B cell (primary cell): ENCODE data around the gene HEXD. TPM values are rescaled to one million over a fixed set of nuclear protein-coding genes. Genes with fewer than 3 reads are reported as not detected.

Experiments
- ATAC-seq: fragments of 200-7000 bp; cut with Tn5 transposase; one replicate; pipeline ENCODE4 v1.10.0; 2021; ENCODE audit warnings: low read depth, mild to moderate bottlenecking, moderate number of reproducible peaks, moderate library complexity
- CTCF ChIA-PET: fragments of 350-600 bp; sonication (Branson Sonifier 250); formaldehyde crosslinking; loops from one replicate; lab custom pipeline; 2021; ENCODE audit warnings: antibody characterized with exemption, inconsistent platforms; lab: Charles Lee
- POLR2A ChIA-PET: fragments of 350-600 bp; sonication (Branson Sonifier 250); formaldehyde crosslinking; loops from one replicate; lab custom pipeline; 2021; ENCODE audit warnings: antibody characterized with exemption; lab: Charles Lee
- DNase-seq: peaks from one replicate; pipeline ENCODE4 v3.0.0; 2013
- H2AFZ ChIP-seq: 2 replicates; pipeline ENCODE4 v1.6.1; 2012; ENCODE audit warnings: mild to moderate bottlenecking, low read depth, low read length; ENCODE audit not compliant: insufficient read depth, poor library complexity, severe bottlenecking
- H3K27ac ChIP-seq, 2 donors: 1 replicate in 1 of 2; 2 replicates in 1 of 2; pipeline ENCODE4 v1.5.1; 2012 to 2013; ENCODE audit warnings: low read length in 2 of 2, mild to moderate bottlenecking in 2 of 2, moderate library complexity in 1 of 2
- H3K27me3 ChIP-seq, 4 experiments: fragments of 200-600 bp in 1 of 4; sonication (generic) in 1 of 4; replicated peaks in 1 of 4; 1 replicate in 2 of 4; 2 replicates in 2 of 4; pipeline versions ENCODE4 v1.6.1 to v1.7.0; 2013 to 2016; ENCODE audit warnings: low read length in 3 of 4, mild to moderate bottlenecking in 2 of 4, mixed read lengths in 1 of 4, moderate library complexity in 1 of 4; ENCODE audit not compliant: insufficient read depth in 4 of 4, control insufficient read depth in 3 of 4; ENCODE audit errors: control extremely low read depth in 1 of 4
- H3K36me3 ChIP-seq, 2 experiments: replicated peaks in 1 of 2; 1 replicate in 1 of 2; 2 replicates in 1 of 2; pipeline versions ENCODE4 v1.6.1 to v1.7.1; 2013; ENCODE audit warnings: low read length in 1 of 2; ENCODE audit not compliant: insufficient read depth in 2 of 2, control insufficient read depth in 1 of 2; ENCODE audit errors: control extremely low read depth in 1 of 2, extremely low read depth in 1 of 2
- H3K4me1 ChIP-seq, 2 donors: fragments of 200-600 bp in 1 of 2; sonication (generic) in 1 of 2; 1 replicate in 1 of 2; 2 replicates in 1 of 2; pipeline versions ENCODE4 v1.5.1 to v1.6.1; 2013 to 2017; ENCODE audit warnings: low read length in 2 of 2; ENCODE audit not compliant: control insufficient read depth in 2 of 2, insufficient read depth in 2 of 2
- H3K4me2 ChIP-seq: replicated peaks from 2 replicates; pipeline ENCODE3; 2012; ENCODE audit warnings: mild to moderate bottlenecking, low read depth, low read length; ENCODE audit not compliant: poor library complexity, severe bottlenecking
- H3K4me3 ChIP-seq, 5 experiments: fragments of 200-600 bp in 1 of 5; sonication (generic) in 1 of 5; 1 replicate in 3 of 5; 2 replicates in 2 of 5; pipeline versions ENCODE4 v1.5.1 to v1.7.0; 2011 to 2016; ENCODE audit warnings: low read length in 4 of 5, mild to moderate bottlenecking in 4 of 5, low read depth in 2 of 5, control low read depth in 1 of 5, moderate library complexity in 1 of 5; ENCODE audit not compliant: insufficient read depth in 1 of 5; ENCODE audit errors: control extremely low read depth in 1 of 5, extremely low read depth in 1 of 5
- H3K79me2 ChIP-seq: fragments of 200-600 bp; sonication (generic); one replicate; pipeline ENCODE4 v1.6.0; 2016; ENCODE audit warnings: low read length; ENCODE audit not compliant: control insufficient read depth, insufficient read depth
- H3K9ac ChIP-seq: fragments of 200-600 bp; sonication (generic); 2 replicates; pipeline ENCODE4 v1.6.1; 2017; ENCODE audit warnings: mild to moderate bottlenecking, low read length, moderate library complexity
- H3K9me3 ChIP-seq, 3 donors: one replicate each; pipeline versions ENCODE4 v1.6.1 to v1.7.1; 2013; ENCODE audit warnings: low read length in 2 of 3; ENCODE audit not compliant: control insufficient read depth in 2 of 3, insufficient read depth in 1 of 3; ENCODE audit errors: control extremely low read depth in 1 of 3
- H4K20me1 ChIP-seq: 2 replicates; pipeline ENCODE4 v1.6.0; 2012; ENCODE audit warnings: mild to moderate bottlenecking, low read length; ENCODE audit not compliant: insufficient read depth, control insufficient read depth, poor library complexity, severe bottlenecking
- H3K27ac Mint-ChIP-seq: one replicate; pipeline ENCODE4 v1.8.0; 2021; ENCODE audit warnings: mixed read lengths
- H3K27me3 Mint-ChIP-seq: one replicate; pipeline ENCODE4 v1.8.0; 2021; ENCODE audit warnings: mixed read lengths
- H3K4me1 Mint-ChIP-seq: one replicate; pipeline ENCODE4 v1.8.0; 2021; ENCODE audit warnings: mixed read lengths
- H3K4me3 Mint-ChIP-seq: one replicate; pipeline ENCODE4 v1.8.0; 2021; ENCODE audit warnings: mixed read lengths
- H3K9me3 Mint-ChIP-seq: one replicate; pipeline ENCODE4 v1.8.0; 2022; ENCODE audit warnings: mixed read lengths; ENCODE audit not compliant: insufficient read depth
- EZH2 ChIP-seq: IDR thresholded peaks from 2 replicates; pipeline ENCODE4 v1.6.1; 2012; ENCODE audit warnings: borderline replicate concordance, low read depth, mild to moderate bottlenecking, moderate library complexity, low read length; ENCODE audit not compliant: insufficient read depth, poor library complexity, severe bottlenecking
- WGBS: methylation state at CpG from one replicate; pipeline ENCODE4 v1.1.5; 2013; ENCODE audit warnings: missing lambda C conversion rate; ENCODE audit not compliant: insufficient coverage; 5-methylcytosine and 5-hydroxymethylcytosine counted together
- intact Hi-C: fragments of 100-400 bp; cut with micrococcal nuclease; formaldehyde crosslinking; loops from one replicate; pipeline ENCODE4 v1.10.0; 2022
- polyA plus RNA-seq: library from polyadenylated mRNA; depleted of rRNA; stranded (reverse); fragments of >200 nt; gene quantifications from 2 replicates; pipeline ENCODE4 v1.2.3, GENCODE V29; 2012
- total RNA-seq, 2 donors: library from RNA; stranded (reverse); fragments of 120-200 nt in 1 of 2; gene quantifications; 1 replicate in 1 of 2; 2 replicates in 1 of 2; pipeline versions ENCODE4 v1.2.3 to v1.2.4, GENCODE V29; 2013 to 2022
- TF ChIP-seq, protein P1 (sequence below): fragments of 200-600 bp; IDR thresholded peaks from one replicate; pipeline ENCODE4 v1.8.0; 2022; ENCODE audit warnings: antibody characterized with exemption, mild to moderate bottlenecking

The HEXD gene
- total and polyA plus RNA-seq, 2 donors (not counting 1 experiment from before 2014, with no cell fraction given) = 128 to 317 TPM

DNA sequence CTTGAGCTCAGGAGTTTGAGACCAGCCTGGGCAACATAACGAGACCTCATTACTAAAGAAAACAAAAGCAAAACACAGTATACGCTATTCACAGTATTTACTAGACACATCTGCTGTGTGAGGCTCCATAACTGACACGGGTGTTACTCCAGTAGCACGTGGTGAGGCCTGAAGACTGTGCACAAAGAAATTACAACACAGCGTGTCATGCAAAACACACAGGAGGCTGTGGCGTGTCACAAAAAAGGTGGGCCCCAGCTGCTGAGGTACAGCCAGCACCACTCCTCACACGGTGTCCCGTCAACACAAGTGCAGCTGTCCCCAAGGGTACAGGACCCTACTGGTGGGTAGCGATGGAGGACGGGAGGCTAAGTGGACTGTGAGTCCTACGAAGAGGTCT lies 29.7 kb downstream of the HEXD start:
- Mint-ChIP-seq H3K27me3 (no peaks in the 10 kb centered on the region), H3K9me3 (no peaks in the 10 kb centered on the region), H3K4me1 (peaks cover 44% of the 10 kb centered on the region), H3K4me3 (peak overlapping the region; percentile 47), H3K27ac (peak overlapping the region; percentile 87)
- intact Hi-C loops = loop anchor here (2.0 kb wide), 3 partner anchors 13 to 217 kb away; partner anchors contain the start of gene FOXK2
- Histone ChIP-seq H4K20me1 (peaks cover 40% of the 10 kb centered on the region), H2AFZ (no peak overlapping the region), H3K36me3 (peaks cover 1 to 50% of the 10 kb centered on the region in 2 experiments), H3K27me3 (no peaks in the 10 kb centered on the region), H3K4me3 (no peak overlapping the region), H3K27ac (peak overlapping the region; percentile 39 to 85), H3K9ac (no peak overlapping the region), H3K79me2 (peaks cover 80% of the 10 kb centered on the region), H3K9me3 (no peaks in the 10 kb centered on the region), H3K4me1 (peaks cover 17 to 57% of the 10 kb centered on the region in 2 donors), H3K4me2 (peak overlapping the region; percentile 6)
- 77% methylated on average over 6 of the region's 11 CpGs for WGBS
- ChIA-PET POLR2A (interaction anchor here (0.7 to 2.3 kb wide), 2 partner anchors 14 to 17 kb away, joined by 3 to 5 read pairs; no protein-coding TSS in a partner anchor), CTCF (interaction anchor here (0.6 to 2.8 kb wide), 4 partner anchors 25 to 106 kb away, joined by 3 to 11 read pairs (median 3); partner anchors contain the start of gene OGFOD3)
- DNase-seq (peak; percentile 59), ATAC-seq (no peak)
- TF ChIP-seq EZH2 = no peak
- TF ChIP-seq, protein P1, sequence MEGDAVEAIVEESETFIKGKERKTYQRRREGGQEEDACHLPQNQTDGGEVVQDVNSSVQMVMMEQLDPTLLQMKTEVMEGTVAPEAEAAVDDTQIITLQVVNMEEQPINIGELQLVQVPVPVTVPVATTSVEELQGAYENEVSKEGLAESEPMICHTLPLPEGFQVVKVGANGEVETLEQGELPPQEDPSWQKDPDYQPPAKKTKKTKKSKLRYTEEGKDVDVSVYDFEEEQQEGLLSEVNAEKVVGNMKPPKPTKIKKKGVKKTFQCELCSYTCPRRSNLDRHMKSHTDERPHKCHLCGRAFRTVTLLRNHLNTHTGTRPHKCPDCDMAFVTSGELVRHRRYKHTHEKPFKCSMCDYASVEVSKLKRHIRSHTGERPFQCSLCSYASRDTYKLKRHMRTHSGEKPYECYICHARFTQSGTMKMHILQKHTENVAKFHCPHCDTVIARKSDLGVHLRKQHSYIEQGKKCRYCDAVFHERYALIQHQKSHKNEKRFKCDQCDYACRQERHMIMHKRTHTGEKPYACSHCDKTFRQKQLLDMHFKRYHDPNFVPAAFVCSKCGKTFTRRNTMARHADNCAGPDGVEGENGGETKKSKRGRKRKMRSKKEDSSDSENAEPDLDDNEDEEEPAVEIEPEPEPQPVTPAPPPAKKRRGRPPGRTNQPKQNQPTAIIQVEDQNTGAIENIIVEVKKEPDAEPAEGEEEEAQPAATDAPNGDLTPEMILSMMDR = no peak
